ENCODE data around the gene ANKRD40.
"Not testable (repeated sequence)": the region's sequence is repeated elsewhere in the genome, so short reads cannot be mapped to it uniquely, and the experiment has no call there.

The ANKRD40 gene

GRCh38 chr17:50682441-50682840, 25.3 kb downstream of the ANKRD40 start:
- no peak overlapping the region for H3K4me3 ChIP-seq (ENCODE audit: control insufficient read depth, low read depth, low read length)
- TF ChIP-seq CTCF (IDR thresholded peaks at IDR 0.05; ENCODE audit: control insufficient read depth, insufficient read depth, low read depth, low read length, missing control alignments): no peak
- DNase-seq (ENCODE audit: low read depth): no peak

DNA sequence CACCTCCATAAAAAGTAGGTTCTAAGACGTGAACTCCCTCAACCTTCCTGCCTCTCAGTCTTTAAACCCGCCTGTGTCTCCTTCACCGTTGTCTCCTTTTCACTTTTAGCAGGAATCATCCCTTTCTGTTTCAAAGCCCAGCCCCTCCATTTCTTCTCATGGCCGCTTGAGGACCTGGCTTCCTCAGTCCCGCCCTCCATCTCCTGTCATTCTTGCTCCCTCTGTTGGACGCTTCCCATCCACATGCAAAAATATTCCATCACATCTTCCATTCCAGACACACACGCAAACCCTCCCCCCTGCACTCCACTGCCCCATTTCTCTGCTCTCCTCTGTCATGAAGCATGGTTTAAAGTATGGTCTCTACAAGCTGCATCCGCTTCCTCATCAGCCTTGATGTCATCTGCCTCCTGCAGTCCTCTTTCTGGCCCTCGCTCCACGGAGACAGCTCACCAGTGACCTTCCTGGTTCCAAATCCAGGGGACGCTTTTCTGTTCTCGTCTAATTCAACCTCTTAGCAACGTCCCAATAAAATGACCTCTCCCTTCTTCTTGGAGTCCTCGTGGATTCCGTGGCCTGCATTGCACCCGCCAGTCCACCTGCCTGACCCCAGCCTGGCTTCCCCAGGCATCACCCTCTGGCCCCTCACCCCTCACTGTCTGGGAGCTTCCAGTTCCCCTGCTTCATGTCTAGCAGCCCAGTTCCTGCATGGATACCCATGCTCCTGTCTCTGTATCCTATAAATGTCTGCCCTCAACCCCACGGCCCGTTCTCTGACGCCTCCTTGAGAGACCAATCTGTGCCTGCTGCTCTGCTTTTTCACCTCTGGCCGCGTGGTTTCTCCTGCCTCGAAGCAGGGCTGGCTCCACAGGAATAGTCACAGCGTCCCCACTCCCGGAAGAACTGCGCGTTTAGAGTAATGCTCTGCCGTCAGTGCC, 26.2 kb downstream of the ANKRD40 start:
- no peak overlapping the region for H3K4me3 ChIP-seq (ENCODE audit: control insufficient read depth, low read depth, low read length)
- DNase-seq (ENCODE audit: low read depth): peak; percentile 46
- TF ChIP-seq CTCF (IDR thresholded peaks at IDR 0.05; ENCODE audit: control insufficient read depth, insufficient read depth, low read depth, low read length, missing control alignments): peak; percentile 86

- DNase-seq (ENCODE audit: low read depth); H3K4me3 ChIP-seq (ENCODE audit: control insufficient read depth, low read depth, low read length): not testable (repeated sequence)
Measured at GRCh38 chr17:50680543-50681262, 27.0 kb downstream of the ANKRD40 start.

DNA sequence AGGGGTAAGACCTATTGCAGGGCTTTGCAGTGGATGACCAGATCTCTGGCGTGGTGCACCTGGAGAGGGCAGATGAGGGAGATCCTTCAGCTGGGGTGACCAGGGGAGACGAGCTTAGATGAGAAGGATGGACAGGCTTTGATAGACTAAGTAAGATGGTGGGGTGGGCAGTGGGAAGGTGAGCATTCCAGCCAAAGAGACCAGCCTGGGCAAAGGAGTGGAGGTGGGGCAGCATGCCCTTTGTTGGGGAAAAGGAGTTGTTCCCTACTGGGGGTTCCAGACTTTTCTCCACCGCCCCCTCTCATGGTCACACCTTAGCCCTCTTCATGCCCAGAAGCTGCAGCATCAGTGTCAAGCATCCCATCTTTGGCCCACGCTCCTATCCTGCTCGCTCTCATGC, 27.6 kb downstream of the ANKRD40 start:
- TF ChIP-seq CTCF (IDR thresholded peaks at IDR 0.05; ENCODE audit: control insufficient read depth, insufficient read depth, low read depth, low read length, missing control alignments): no peak
- DNase-seq (ENCODE audit: low read depth): no peak
- no peak overlapping the region for H3K4me3 ChIP-seq (ENCODE audit: control insufficient read depth, low read depth, low read length)

GRCh38 chr17:50679008-50679544, 28.6 kb downstream of the ANKRD40 start:
- no peak for DNase-seq (ENCODE audit: low read depth)
- no peak for TF ChIP-seq CTCF (IDR thresholded peaks at IDR 0.05; ENCODE audit: control insufficient read depth, insufficient read depth, low read depth, low read length, missing control alignments)
- no peak overlapping the region for H3K4me3 ChIP-seq (ENCODE audit: control insufficient read depth, low read depth, low read length)

GRCh38 chr17:50677851-50678375, 29.8 kb downstream of the ANKRD40 start:
- H3K4me3 ChIP-seq (ENCODE audit: control insufficient read depth, low read depth, low read length): no peak overlapping the region
- TF ChIP-seq CTCF (IDR thresholded peaks at IDR 0.05; ENCODE audit: control insufficient read depth, insufficient read depth, low read depth, low read length, missing control alignments): no peak
- DNase-seq (ENCODE audit: low read depth): no peak
